Measurements from ENCODE around the gene CSGALNACT2.
A peak's percentile ranks its signal among the peaks of the same experiment; 100 is the strongest.

CSGALNACT2 gene

DNA sequence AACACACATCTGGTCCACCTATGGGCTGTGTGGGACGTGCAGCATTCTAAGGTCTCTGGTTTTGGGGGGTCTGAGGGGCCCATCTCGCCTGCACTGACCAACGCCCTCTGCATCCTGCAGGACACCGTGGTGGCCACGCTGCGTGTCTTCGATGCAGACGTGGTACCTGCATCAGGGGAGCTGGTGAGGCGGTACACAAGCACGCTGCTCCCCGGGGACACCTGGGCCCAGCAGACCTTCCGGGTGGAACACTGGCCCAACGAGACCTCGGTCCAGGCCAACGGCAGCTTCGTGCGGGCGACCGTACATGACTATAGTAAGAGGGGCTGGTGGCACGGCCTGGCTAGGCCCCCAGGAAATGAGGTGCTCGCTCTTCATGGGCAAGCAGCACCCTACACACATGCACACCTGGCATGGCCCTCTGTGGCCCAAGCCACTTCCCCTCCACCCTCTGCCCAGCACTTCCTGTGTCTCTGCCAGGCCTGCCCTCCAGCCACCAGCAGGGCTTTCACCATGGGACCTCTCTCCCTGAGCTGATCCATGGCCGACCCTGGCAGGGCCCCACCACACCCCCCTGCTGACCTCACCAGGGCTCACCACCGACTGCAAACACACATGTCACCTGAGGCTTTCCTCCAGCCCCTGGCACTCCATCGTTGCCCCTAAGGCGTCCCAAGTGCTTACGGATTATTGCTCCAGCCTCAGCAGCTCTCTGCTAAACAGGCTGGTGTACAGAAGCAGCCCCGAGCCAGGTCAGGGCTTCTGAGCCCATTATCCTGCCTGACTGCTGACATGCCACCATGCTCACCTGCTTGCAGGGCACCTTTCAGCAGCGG lies 31.8 kb upstream of the CSGALNACT2 start:
- H3K27me3 Mint-ChIP-seq, result peaks cover 25% of the 10 kb centered on the region
- H3K4me1 Mint-ChIP-seq, result peaks cover 30% of the 10 kb centered on the region
- peak overlapping the region; percentile 35 for H3K4me3 Mint-ChIP-seq
- no peaks in the 10 kb centered on the region for H3K36me3 Mint-ChIP-seq
- H3K27ac Mint-ChIP-seq, result peak overlapping the region; percentile 77
- peak; percentile 12 for ATAC-seq
- no peaks in the 10 kb centered on the region for H3K9me3 Mint-ChIP-seq

GRCh38 chr10:43108951-43109350 lies 29.3 kb upstream of the CSGALNACT2 start:
- Mint-ChIP-seq H3K27me3 (no peaks in the 10 kb centered on the region), H3K4me1 (peaks cover 30% of the 10 kb centered on the region), H3K9me3 (no peaks in the 10 kb centered on the region), H3K4me3 (no peak overlapping the region), H3K36me3 (no peaks in the 10 kb centered on the region), H3K27ac (no peak overlapping the region)
- no peak for ATAC-seq

GRCh38 chr10:43109671-43110249 lies 28.5 kb upstream of the CSGALNACT2 start:
- H3K36me3 Mint-ChIP-seq, result no peaks in the 10 kb centered on the region
- H3K27me3 Mint-ChIP-seq, result no peaks in the 10 kb centered on the region
- H3K4me3 Mint-ChIP-seq, result no peak overlapping the region
- no peak for ATAC-seq
- peaks cover 30% of the 10 kb centered on the region for H3K4me1 Mint-ChIP-seq
- H3K9me3 Mint-ChIP-seq, result no peaks in the 10 kb centered on the region
- H3K27ac Mint-ChIP-seq, result peak overlapping the region; percentile 62

DNA sequence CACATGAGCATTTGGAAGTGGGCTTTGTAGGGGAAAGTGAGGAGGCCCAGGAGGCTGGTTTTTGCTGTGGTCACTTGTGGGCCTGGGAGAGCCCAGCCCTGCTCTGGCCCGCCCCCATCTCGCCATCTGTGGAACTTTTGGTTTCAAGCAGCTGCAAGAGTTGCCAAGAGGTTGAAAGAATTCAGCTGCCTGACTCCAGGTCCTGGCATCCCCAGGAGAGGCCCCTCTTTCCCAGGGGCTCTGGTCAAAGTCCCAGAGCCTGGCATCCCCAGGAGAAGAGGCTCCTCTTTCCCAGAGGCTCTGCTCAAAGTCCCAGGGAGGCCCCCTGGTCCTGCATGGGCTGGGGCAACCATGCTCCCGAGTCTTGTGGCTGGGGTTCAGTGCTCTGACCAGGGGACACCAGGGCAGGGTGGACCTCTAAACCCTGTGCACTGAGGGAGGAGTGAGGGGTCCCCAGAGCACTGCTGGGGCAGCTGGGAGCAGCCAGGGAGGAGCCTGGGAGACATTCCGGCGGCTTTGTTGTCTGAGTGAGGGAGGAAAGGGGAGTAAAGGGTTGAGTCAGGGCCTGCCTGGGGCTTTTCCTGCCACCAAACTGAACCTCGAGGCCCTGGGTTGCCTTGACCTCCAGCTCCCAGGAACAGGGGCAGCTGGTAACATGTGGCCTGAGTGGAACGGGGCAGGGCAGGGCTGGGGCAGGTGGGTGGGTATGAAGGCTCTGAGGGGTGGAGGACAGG lies 27.7 kb upstream of the CSGALNACT2 start:
- Mint-ChIP-seq H3K27me3 (no peaks in the 10 kb centered on the region), H3K27ac (peak overlapping the region; percentile 62), H3K9me3 (no peaks in the 10 kb centered on the region), H3K4me1 (peaks cover 24% of the 10 kb centered on the region), H3K4me3 (no peak overlapping the region), H3K36me3 (no peaks in the 10 kb centered on the region)
- ATAC-seq, result no peak

DNA sequence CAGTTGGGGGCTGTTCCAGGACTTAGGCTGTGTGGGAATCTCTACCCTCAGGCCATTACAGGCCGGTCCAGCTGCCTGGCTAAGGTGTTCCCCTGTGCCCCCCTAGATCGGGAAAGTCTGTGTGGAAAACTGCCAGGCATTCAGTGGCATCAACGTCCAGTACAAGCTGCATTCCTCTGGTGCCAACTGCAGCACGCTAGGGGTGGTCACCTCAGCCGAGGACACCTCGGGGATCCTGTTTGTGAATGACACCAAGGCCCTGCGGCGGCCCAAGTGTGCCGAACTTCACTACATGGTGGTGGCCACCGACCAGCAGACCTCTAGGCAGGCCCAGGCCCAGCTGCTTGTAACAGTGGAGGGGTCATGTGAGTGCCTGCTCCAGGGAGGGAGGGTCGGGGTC lies 27.1 kb upstream of the CSGALNACT2 start:
- no peaks in the 10 kb centered on the region for H3K9me3 Mint-ChIP-seq
- no peak overlapping the region for H3K4me3 Mint-ChIP-seq
- H3K36me3 Mint-ChIP-seq, result no peaks in the 10 kb centered on the region
- H3K27ac Mint-ChIP-seq, result peak overlapping the region; percentile 62
- no peak for ATAC-seq
- no peaks in the 10 kb centered on the region for H3K27me3 Mint-ChIP-seq
- H3K4me1 Mint-ChIP-seq, result peaks cover 22% of the 10 kb centered on the region

DNA sequence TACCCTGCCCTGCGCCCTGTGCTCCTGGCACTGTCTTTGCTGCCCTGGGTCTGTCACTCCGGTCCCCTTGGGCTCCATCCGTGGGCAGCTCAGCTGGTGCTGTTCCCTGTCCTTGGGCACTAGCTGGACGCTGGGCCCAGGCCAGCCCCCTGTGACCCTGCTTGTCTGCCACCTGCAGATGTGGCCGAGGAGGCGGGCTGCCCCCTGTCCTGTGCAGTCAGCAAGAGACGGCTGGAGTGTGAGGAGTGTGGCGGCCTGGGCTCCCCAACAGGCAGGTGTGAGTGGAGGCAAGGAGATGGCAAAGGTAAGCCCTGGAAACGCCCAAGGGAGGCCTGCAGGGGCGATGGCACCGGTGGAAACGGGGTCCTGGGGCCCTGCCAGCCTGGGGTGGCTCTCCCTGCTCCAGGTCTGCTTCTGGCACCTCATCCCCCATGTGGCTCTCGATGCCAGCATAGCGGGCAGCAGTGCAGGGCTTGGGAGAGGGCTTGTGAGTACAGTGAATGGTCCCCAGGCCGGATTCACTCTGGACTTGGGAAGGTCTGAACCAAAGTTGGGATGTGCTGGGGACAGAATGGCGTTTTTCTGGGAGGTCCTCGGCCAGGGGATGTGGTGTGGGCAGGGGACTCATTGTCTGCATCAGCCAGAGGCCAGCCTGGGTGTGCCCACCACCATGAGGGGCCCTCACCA lies 26.2 kb upstream of the CSGALNACT2 start:
- no peaks in the 10 kb centered on the region for H3K36me3 Mint-ChIP-seq
- H3K4me3 Mint-ChIP-seq, result no peak overlapping the region
- no peaks in the 10 kb centered on the region for H3K9me3 Mint-ChIP-seq
- no peaks in the 10 kb centered on the region for H3K27me3 Mint-ChIP-seq
- ATAC-seq, result no peak
- peaks cover 12% of the 10 kb centered on the region for H3K4me1 Mint-ChIP-seq
- H3K27ac Mint-ChIP-seq, result no peak overlapping the region

DNA sequence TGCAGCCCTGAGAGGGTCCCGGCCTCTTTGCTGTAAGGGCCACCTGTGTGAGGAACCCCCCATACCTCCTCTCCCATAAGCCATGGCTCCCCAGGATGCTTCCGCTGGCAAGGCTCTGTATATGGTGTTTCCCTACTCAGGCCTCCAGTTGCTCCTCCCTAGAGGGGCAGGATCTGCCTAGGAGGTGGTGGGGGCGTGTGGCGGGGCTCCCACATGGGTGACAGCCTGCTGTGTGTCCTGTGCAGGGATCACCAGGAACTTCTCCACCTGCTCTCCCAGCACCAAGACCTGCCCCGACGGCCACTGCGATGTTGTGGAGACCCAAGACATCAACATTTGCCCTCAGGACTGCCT lies 25.7 kb upstream of the CSGALNACT2 start:
- Mint-ChIP-seq H3K36me3 (no peaks in the 10 kb centered on the region), H3K27me3 (no peaks in the 10 kb centered on the region), H3K4me3 (no peak overlapping the region), H3K27ac (no peak overlapping the region), H3K9me3 (no peaks in the 10 kb centered on the region), H3K4me1 (peaks cover 11% of the 10 kb centered on the region)
- no peak for ATAC-seq

GRCh38 chr10:43113201-43114087 lies 24.8 kb upstream of the CSGALNACT2 start:
- no peaks in the 10 kb centered on the region for H3K27me3 Mint-ChIP-seq
- no peak for ATAC-seq
- no peaks in the 10 kb centered on the region for H3K9me3 Mint-ChIP-seq
- H3K36me3 Mint-ChIP-seq, result no peaks in the 10 kb centered on the region
- H3K27ac Mint-ChIP-seq, result no peak overlapping the region
- peaks cover 11% of the 10 kb centered on the region for H3K4me1 Mint-ChIP-seq
- H3K4me3 Mint-ChIP-seq, result no peak overlapping the region

- Mint-ChIP-seq H3K4me1 (peaks cover 11% of the 10 kb centered on the region), H3K27me3 (no peaks in the 10 kb centered on the region), H3K9me3 (no peaks in the 10 kb centered on the region), H3K27ac (peak overlapping the region; percentile 11), H3K36me3 (no peaks in the 10 kb centered on the region), H3K4me3 (no peak overlapping the region)
- no peak for ATAC-seq
Measured at GRCh38 chr10:43114088-43114742, 24.0 kb upstream of the CSGALNACT2 start.

DNA sequence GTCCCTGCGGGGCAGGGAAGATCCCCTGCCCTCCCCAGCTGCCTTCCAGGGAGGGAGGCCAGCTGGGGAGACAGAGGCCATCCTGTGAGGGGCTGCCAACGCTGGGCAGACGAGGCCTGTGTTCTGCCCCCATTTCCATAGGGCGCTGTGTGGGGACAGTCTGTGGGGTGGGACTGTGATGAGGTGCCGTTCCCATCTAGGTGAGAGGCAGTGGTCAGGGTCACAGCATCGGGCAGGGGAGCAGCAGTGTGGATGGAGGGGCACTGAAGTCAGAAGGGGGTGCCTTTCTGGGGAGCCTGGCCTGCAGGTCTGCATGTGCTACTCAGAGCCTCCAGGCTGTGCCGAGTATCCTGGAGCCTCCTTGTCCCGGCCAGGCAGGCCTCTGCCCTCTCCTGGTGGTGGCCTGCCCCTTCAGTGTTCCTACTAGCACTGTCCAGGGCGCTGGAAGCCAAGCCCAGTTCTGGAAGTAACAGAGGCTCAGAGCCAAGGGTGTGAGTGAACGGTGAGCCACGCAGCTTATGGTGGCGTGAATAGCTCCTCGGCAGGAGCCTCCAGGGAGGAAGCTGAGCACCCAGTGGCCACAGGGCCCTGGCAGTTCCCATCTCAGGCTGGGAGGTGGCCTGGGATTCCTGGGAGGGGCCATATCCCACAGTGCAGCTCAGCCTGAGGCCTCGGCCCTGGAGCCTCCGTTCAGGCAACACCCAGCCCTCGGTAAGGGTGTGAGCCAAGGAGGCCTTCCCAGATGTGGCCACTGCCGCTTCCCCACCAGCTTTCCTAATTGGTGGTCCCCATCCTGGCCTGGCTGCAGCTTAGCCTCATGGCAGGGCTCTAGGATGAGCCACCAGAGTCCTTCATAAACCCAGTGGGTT lies 23.3 kb upstream of the CSGALNACT2 start:
- H3K36me3 Mint-ChIP-seq, result no peaks in the 10 kb centered on the region
- H3K4me1 Mint-ChIP-seq, result peaks cover 9% of the 10 kb centered on the region
- H3K27me3 Mint-ChIP-seq, result no peaks in the 10 kb centered on the region
- peak overlapping the region; percentile 11 for H3K27ac Mint-ChIP-seq
- no peak for ATAC-seq
- no peaks in the 10 kb centered on the region for H3K9me3 Mint-ChIP-seq
- H3K4me3 Mint-ChIP-seq, result no peak overlapping the region

- Mint-ChIP-seq H3K4me3 (no peak overlapping the region), H3K36me3 (no peaks in the 10 kb centered on the region), H3K9me3 (no peaks in the 10 kb centered on the region), H3K27ac (no peak overlapping the region), H3K4me1 (peaks cover 10% of the 10 kb centered on the region), H3K27me3 (no peaks in the 10 kb centered on the region)
- no peak for ATAC-seq
Measured at GRCh38 chr10:43115881-43116595, 22.2 kb upstream of the CSGALNACT2 start.

- no peaks in the 10 kb centered on the region for H3K9me3 Mint-ChIP-seq
- ATAC-seq, result no peak
- no peak overlapping the region for H3K4me3 Mint-ChIP-seq
- peaks cover 16% of the 10 kb centered on the region for H3K4me1 Mint-ChIP-seq
- no peaks in the 10 kb centered on the region for H3K36me3 Mint-ChIP-seq
- H3K27ac Mint-ChIP-seq, result no peak overlapping the region
- H3K27me3 Mint-ChIP-seq, result no peaks in the 10 kb centered on the region
Measured at GRCh38 chr10:43116596-43116995, 21.6 kb upstream of the CSGALNACT2 start.

Measured in stimulated activated memory B cell treated with anti-CD40 and anti-IgM and Interleukin-4, amounts not matched to agents 10 μg/mL and 1 μg/mL and 100 μg/mL, for 72 hours (primary cell).